Esophagus muscularis mucosa (tissue), 3 donors: ENCODE results near the gene PCBP4.

Experiments
- POLR2A ChIP-seq: fragments of 450-650 bp; IDR thresholded peaks from one replicate; pipeline ENCODE4 v1.6.1; 2017; ENCODE audit warnings: antibody characterized with exemption, moderate library complexity, mild to moderate bottlenecking, low read depth
- TF ChIP-seq, protein P1 (sequence below), 3 experiments: fragments of 200-600 bp in 2 of 3; fragments of 450-650 bp in 1 of 3; sonication (generic) in 2 of 3; IDR thresholded peaks; one replicate each; pipeline ENCODE4 v1.5.1; 2017 to 2019; ENCODE audit warnings: antibody characterized with exemption in 3 of 3, mild to moderate bottlenecking in 2 of 3, moderate library complexity in 1 of 3

DNA sequence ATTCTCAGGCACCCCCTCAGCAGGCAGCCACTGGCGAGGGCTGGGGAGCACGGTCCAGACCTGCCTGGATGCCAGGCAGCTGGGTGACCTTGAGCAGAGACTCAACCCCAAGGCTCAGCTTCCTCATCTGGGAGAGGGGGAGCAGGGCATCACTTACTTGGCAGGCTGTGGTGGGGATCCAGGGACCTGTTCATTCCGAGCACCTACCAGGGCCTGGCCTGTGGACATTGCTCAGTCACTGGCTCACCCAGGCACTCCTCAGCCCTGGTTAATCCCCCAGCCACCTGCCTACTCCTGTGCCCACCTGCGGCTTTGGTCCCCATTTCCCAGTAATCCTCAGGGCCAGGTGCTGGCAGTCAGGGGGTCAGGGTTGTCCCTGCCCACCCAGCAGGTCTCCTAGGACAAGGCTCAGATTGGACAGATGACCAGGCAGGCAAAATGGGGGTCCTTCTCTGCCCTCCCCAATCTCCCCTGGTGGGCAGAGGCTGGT lies 37.7 kb upstream of the PCBP4 start:
- TF ChIP-seq, protein P1, sequence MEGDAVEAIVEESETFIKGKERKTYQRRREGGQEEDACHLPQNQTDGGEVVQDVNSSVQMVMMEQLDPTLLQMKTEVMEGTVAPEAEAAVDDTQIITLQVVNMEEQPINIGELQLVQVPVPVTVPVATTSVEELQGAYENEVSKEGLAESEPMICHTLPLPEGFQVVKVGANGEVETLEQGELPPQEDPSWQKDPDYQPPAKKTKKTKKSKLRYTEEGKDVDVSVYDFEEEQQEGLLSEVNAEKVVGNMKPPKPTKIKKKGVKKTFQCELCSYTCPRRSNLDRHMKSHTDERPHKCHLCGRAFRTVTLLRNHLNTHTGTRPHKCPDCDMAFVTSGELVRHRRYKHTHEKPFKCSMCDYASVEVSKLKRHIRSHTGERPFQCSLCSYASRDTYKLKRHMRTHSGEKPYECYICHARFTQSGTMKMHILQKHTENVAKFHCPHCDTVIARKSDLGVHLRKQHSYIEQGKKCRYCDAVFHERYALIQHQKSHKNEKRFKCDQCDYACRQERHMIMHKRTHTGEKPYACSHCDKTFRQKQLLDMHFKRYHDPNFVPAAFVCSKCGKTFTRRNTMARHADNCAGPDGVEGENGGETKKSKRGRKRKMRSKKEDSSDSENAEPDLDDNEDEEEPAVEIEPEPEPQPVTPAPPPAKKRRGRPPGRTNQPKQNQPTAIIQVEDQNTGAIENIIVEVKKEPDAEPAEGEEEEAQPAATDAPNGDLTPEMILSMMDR (IDR thresholded peaks at IDR 0.05) = no peak
- no peak for TF ChIP-seq POLR2A
